Keratinocyte (primary cell): Measurements from ENCODE around the gene CBX7. TPM values are rescaled to one million over a fixed set of nuclear protein-coding genes. Genes with fewer than 3 reads are reported as not detected.

Source experiments
- DNase-seq: peaks from one replicate; pipeline ENCODE4 v3.0.0-alpha.2; 2011; ENCODE audit warnings: low read depth, missing footprints, low spot score
- FAIRE-seq: peaks from 2 replicates; lab custom pipeline; 2011; peaks lifted over from hg19 to GRCh38; lab: Jason Lieb, UNC
- H2AFZ ChIP-seq: 2 replicates; pipeline ENCODE4 v1.6.0; 2012; ENCODE audit warnings: low read length, control low read depth, inconsistent platforms; ENCODE audit not compliant: control insufficient read depth
- H3K27ac ChIP-seq: 2 replicates; pipeline ENCODE4 v1.5.1; 2011; ENCODE audit warnings: low read length; ENCODE audit not compliant: control insufficient read depth, insufficient read depth
- H3K27me3 ChIP-seq: 3 replicates; pipeline ENCODE4 v1.6.0; 2011; ENCODE audit warnings: low read length; ENCODE audit not compliant: control insufficient read depth, insufficient read depth; ENCODE audit errors: extremely low read depth
- H3K36me3 ChIP-seq, 2 experiments: 2 replicates in 1 of 2; 3 replicates in 1 of 2; pipeline ENCODE4 v1.5.1; 2011; ENCODE audit warnings: low read length in 2 of 2, mild to moderate bottlenecking in 1 of 2; ENCODE audit not compliant: control insufficient read depth in 2 of 2, insufficient read depth in 2 of 2; ENCODE audit errors: extremely low read depth in 1 of 2
- H3K4me1 ChIP-seq: 3 replicates; pipeline ENCODE4 v1.5.1; 2011; ENCODE audit warnings: low read length; ENCODE audit not compliant: control insufficient read depth, insufficient read depth; ENCODE audit errors: extremely low read depth
- H3K4me2 ChIP-seq: 3 replicates; pipeline ENCODE4 v1.6.0; 2011; ENCODE audit warnings: low read depth, low read length; ENCODE audit not compliant: control insufficient read depth, insufficient read depth; ENCODE audit errors: extremely low read depth
- H3K4me3 ChIP-seq, 3 experiments: fragments of 200-600 bp in 1 of 3; sonication (generic) in 1 of 3; 2 replicates in 2 of 3; 3 replicates in 1 of 3; pipeline ENCODE4 v1.5.1; 2011 to 2016; ENCODE audit warnings: low read length in 3 of 3, mild to moderate bottlenecking in 3 of 3, control low read depth in 2 of 3, inconsistent platforms in 1 of 3, low read depth in 1 of 3, mixed read lengths in 1 of 3, mixed run types in 1 of 3, moderate library complexity in 1 of 3; ENCODE audit not compliant: control insufficient read depth in 2 of 3, insufficient read depth in 2 of 3; ENCODE audit errors: extremely low read depth in 1 of 3
- H3K79me2 ChIP-seq: 2 replicates; pipeline ENCODE4 v1.6.0; 2012; ENCODE audit warnings: low read length; ENCODE audit not compliant: control insufficient read depth, insufficient read depth
- H3K9ac ChIP-seq: 3 replicates; pipeline ENCODE4 v1.6.0; 2011; ENCODE audit warnings: low read length; ENCODE audit not compliant: control insufficient read depth, insufficient read depth; ENCODE audit errors: extremely low read depth
- H3K9me1 ChIP-seq: 3 replicates; pipeline ENCODE4 v1.6.0; 2011; ENCODE audit warnings: low read length; ENCODE audit not compliant: control insufficient read depth, insufficient read depth; ENCODE audit errors: extremely low read depth
- H3K9me3 ChIP-seq: 2 replicates; pipeline ENCODE4 v1.5.1; 2012; ENCODE audit warnings: low read depth, low read length; ENCODE audit not compliant: control insufficient read depth
- H4K20me1 ChIP-seq: 3 replicates; pipeline ENCODE4 v1.6.0; 2011; ENCODE audit warnings: low read length; ENCODE audit not compliant: control insufficient read depth, insufficient read depth; ENCODE audit errors: extremely low read depth
- EZH2 ChIP-seq: IDR thresholded peaks from one replicate; pipeline ENCODE4 v1.6.1; 2012; ENCODE audit warnings: inconsistent platforms, mild to moderate bottlenecking, low read length, moderate library complexity
- dilution Hi-C: fragments of 300-500 bp; cut with MboI; formaldehyde crosslinking; loops from one replicate; pipeline ENCODE4 v1.7.0; 2020; ENCODE audit warnings: low sequenced_read_pairs; ENCODE audit not compliant: extremely low pct_ligation_motif_present
- polyA plus RNA-seq, 5 experiments: library from polyadenylated mRNA; depleted of rRNA in 3 of 5; stranded (reverse) in 3 of 5; stranded (forward) in 1 of 5; unstranded in 1 of 5; fragments of >200 nt; gene quantifications; 1 replicate in 1 of 5; 2 replicates in 3 of 5; 3 replicates in 1 of 5; pipeline versions ENCODE4 v1.2.1 to v1.2.3, GENCODE V29; 2011 to 2012; ENCODE audit warnings: missing spikeins in 2 of 5, low read depth in 1 of 5, low replicate concordance in 1 of 5
- TF ChIP-seq, protein P1 (sequence below), 3 experiments: IDR thresholded peaks in 1 of 3; conservative IDR thresholded peaks in 1 of 3; optimal IDR thresholded peaks in 1 of 3; 2 replicates in 2 of 3; 3 replicates in 1 of 3; pipeline versions ENCODE3 to v1.5.1; 2011; ENCODE audit warnings: low read length in 3 of 3, mild to moderate bottlenecking in 3 of 3, moderate library complexity in 2 of 3, control low read depth in 1 of 3, inconsistent platforms in 1 of 3; ENCODE audit not compliant: insufficient read depth in 2 of 3; ENCODE audit errors: extremely low read depth in 1 of 3

The CBX7 gene
- polyA plus RNA-seq, 1 donor (not counting 4 experiments of a cell fraction or from before 2014, with no cell fraction given): 1.3 TPM

DNA sequence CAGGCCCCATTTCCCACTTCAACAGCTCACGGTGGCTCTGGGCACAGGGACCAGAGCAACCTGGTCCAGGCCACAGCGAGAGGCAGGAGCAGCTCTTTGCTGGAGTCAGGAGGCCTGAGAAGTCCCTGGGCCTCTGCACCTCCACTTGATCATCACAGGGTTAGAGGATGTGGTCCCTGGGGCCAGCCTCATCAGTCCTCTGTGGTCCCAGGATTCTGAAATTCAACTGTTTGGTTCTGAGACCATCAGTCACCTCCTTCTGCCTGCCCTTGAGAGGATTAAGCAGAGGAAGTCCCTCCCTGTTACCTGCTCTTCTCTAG, 24.9 kb upstream of the CBX7 start:
- peaks cover 30% of the 10 kb centered on the region for H3K4me1 ChIP-seq
- no peak overlapping the region for H3K9ac ChIP-seq
- FAIRE-seq (no peak), DNase-seq (no peak)
- no peaks in the 10 kb centered on the region for H3K79me2 ChIP-seq
- H3K36me3 ChIP-seq: no peaks in the 10 kb centered on the region
- H3K4me2 ChIP-seq: no peak overlapping the region
- TF ChIP-seq EZH2: no peak
- TF ChIP-seq, protein P1, sequence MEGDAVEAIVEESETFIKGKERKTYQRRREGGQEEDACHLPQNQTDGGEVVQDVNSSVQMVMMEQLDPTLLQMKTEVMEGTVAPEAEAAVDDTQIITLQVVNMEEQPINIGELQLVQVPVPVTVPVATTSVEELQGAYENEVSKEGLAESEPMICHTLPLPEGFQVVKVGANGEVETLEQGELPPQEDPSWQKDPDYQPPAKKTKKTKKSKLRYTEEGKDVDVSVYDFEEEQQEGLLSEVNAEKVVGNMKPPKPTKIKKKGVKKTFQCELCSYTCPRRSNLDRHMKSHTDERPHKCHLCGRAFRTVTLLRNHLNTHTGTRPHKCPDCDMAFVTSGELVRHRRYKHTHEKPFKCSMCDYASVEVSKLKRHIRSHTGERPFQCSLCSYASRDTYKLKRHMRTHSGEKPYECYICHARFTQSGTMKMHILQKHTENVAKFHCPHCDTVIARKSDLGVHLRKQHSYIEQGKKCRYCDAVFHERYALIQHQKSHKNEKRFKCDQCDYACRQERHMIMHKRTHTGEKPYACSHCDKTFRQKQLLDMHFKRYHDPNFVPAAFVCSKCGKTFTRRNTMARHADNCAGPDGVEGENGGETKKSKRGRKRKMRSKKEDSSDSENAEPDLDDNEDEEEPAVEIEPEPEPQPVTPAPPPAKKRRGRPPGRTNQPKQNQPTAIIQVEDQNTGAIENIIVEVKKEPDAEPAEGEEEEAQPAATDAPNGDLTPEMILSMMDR (optimal IDR thresholded peaks at IDR 0.05 in 1 of 3, IDR thresholded peaks at IDR 0.05 in 1 of 3, conservative IDR thresholded peaks at IDR 0.05 in 1 of 3; ENCODE audit: extremely low read depth in 1 of 3, insufficient read depth in 2 of 3, low read length in 3 of 3): no peak
- H3K4me3 ChIP-seq: no peak overlapping the region
- dilution Hi-C loops: no loop called here
- H2AFZ ChIP-seq: no peak overlapping the region
- no peak overlapping the region for H3K27ac ChIP-seq
- no peaks in the 10 kb centered on the region for H3K9me3 ChIP-seq
- H3K27me3 ChIP-seq: no peaks in the 10 kb centered on the region
- no peaks in the 10 kb centered on the region for H4K20me1 ChIP-seq
- no peaks in the 10 kb centered on the region for H3K9me1 ChIP-seq

DNA sequence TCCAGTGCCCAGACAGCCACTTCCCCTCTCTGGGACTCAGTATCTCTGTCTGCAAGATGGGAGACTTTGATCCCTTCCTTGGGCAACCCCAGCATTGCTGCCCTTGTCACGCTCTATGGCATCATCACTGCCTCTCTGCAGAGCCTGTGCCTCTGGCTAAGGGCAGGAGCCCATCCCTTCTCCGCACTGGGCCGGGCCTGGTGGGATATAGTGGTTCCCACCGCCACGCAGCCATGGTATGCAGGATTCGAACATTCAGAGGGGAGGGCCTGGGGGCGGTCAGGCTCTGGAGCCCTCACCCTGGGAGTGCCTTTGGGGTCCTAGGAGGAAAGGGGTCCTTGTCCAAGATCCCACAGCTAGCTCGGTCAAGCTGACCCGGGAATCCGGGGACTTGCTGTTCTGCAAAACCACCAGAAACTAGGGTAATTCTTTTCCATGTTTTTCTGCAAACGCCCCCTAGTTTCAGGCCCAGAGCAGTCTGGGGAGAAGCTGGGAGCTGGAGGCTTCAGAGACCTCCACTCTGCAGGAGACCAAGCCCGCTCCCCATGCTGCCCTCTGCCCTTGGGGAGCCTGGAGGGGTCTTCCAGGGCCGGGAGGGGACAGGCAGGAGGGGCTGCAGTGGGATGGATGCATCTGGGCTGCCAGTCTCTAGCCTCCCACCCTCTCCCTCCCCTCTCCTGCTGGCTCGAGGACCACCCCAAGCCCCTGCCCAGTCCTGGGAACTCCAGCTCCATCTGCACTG, 24.4 kb upstream of the CBX7 start:
- Histone ChIP-seq H3K4me3 (no peak overlapping the region), H2AFZ (no peak overlapping the region), H3K9me3 (no peaks in the 10 kb centered on the region), H3K4me1 (peaks cover 30% of the 10 kb centered on the region), H4K20me1 (no peaks in the 10 kb centered on the region), H3K79me2 (no peaks in the 10 kb centered on the region), H3K36me3 (no peaks in the 10 kb centered on the region), H3K27ac (no peak overlapping the region), H3K9me1 (no peaks in the 10 kb centered on the region), H3K4me2 (no peak overlapping the region), H3K9ac (no peak overlapping the region), H3K27me3 (no peaks in the 10 kb centered on the region)
- TF ChIP-seq, protein P1 (optimal IDR thresholded peaks at IDR 0.05 in 1 of 3, IDR thresholded peaks at IDR 0.05 in 1 of 3, conservative IDR thresholded peaks at IDR 0.05 in 1 of 3; ENCODE audit: extremely low read depth in 1 of 3, insufficient read depth in 2 of 3, low read length in 3 of 3): no peak
- DNase-seq: no peak
- FAIRE-seq: no peak
- dilution Hi-C loops: no loop called here
